ENCODE results near the gene CEP43. TPM values are rescaled to one million over a fixed set of nuclear protein-coding genes. Genes with fewer than 3 reads are reported as not detected.

CEP43 gene
- total RNA-seq, 4 donors from 2014 or later: 3.6 to 31.0 (median 14.3) TPM

DNA sequence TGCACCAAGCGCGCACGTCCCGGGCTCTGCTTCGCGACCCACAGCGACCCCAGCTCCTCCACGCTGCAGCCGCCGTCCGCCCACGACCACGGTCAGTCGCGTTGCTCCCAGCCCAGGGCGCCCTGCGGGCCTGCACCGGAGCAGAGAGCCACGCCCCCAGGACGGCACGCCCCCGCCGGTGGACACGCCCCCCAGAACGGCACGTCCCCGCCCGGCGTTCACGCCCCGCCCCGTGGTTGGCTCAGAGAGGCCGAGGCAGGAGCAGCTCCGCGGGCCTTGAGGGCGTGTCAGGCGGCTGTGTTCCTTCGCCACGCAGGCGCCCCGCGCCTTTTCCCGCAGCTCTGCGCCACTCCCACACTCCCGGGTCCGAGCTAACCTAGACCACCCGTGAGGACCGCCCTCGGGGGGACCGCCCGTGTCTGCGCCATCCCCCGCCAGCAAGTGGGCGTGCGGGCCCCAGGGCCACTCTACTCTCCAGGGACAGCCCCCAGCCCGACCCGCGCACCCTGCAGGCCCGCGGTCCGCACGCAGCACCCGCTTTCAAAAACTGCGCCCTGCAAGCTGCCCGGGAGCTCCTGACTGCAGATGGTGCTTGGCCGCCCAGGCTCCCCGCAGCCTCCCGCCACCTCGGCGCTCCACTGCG, 42.6 kb upstream of the CEP43 start, which contains the start of gene RNASET2:
Gene RNASET2 (minus strand): TSS at position 107 of the 643 bp plus-strand sequence. CDS start 368 bp downstream, outside the sequence.
- H3K9me3 ChIP-seq: no peaks in the 10 kb centered on the region
- H3K36me3 ChIP-seq: no peaks in the 10 kb centered on the region
- peak within 1 kb of the TSS; percentile 94 to 98 (median 97) for H3K27ac ChIP-seq
- 1% methylated on average over 33 of the region's 71 CpGs; no CpG with 5 or more reads in 1 of the 2 donors for WGBS, 2 donors (ENCODE audit: low coverage in 1 of 2)
- peak; percentile 100 for DNase-seq
- in situ Hi-C loops (cut with MboI; ENCODE audit: low pct_ligation_motif_present in 1 of 4, low pct_unique_long_range_greater_than_20kb in 1 of 4, low sequenced_read_pairs in 3 of 4) (no loop called here), intact Hi-C loops (cut with DNase I; ENCODE audit: low total_unique reads) (loop anchor here (10.0 kb wide), 1 partner anchor 172 kb away; no protein-coding TSS in a partner anchor)
- H3K4me1 ChIP-seq: peaks cover 4 to 43% (median 21%) of the 10 kb centered on the region in 4 donors
- TF ChIP-seq EP300 (IDR thresholded peaks at IDR 0.05; ENCODE audit: low read depth) (no peak), POLR2AphosphoS5 (IDR thresholded peaks at IDR 0.05) (peak; percentile 89 to 94 (median 94)), POLR2A (IDR thresholded peaks at IDR 0.05) (peak; percentile 92)
- TF ChIP-seq, protein P1, sequence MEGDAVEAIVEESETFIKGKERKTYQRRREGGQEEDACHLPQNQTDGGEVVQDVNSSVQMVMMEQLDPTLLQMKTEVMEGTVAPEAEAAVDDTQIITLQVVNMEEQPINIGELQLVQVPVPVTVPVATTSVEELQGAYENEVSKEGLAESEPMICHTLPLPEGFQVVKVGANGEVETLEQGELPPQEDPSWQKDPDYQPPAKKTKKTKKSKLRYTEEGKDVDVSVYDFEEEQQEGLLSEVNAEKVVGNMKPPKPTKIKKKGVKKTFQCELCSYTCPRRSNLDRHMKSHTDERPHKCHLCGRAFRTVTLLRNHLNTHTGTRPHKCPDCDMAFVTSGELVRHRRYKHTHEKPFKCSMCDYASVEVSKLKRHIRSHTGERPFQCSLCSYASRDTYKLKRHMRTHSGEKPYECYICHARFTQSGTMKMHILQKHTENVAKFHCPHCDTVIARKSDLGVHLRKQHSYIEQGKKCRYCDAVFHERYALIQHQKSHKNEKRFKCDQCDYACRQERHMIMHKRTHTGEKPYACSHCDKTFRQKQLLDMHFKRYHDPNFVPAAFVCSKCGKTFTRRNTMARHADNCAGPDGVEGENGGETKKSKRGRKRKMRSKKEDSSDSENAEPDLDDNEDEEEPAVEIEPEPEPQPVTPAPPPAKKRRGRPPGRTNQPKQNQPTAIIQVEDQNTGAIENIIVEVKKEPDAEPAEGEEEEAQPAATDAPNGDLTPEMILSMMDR (IDR thresholded peaks at IDR 0.05): no peak
- H3K27me3 ChIP-seq: no peaks in the 10 kb centered on the region
- peak within 1 kb of the TSS; percentile 58 to 92 (median 71) for H3K4me3 ChIP-seq

DNA sequence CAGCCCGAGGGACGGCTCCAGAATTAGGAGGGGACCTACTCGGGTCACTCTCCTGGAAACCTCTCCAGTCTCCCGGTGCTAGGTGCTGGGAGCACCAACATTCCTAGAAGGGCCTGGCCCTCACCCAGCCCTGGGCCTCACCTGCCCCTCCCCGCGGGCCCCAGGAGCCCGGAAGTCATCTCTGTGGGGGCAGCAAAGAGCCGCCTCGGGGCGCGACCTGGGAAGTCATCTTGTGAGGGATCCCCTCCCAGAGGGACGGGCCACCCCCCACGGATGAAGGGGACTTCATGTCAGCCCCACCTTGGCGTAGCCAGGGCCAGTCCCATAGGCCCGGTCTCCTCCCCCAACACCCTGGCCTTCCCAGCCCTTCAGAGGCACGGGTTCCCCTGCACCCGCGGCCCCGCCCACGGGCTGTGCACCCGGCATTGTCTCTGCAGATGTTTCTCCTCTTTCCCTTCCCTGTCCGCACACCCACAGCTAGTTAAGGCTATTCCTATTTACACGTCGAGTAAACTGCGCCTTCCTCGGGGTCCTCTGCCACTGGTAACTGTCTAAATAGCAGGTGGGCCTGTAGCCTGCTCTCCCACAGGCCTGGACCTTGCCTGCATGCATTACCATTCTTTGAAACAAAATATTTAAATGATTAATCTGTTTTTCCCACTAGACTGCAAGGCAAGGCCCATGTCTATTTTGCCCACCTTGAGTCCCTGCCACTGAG, 42.0 kb upstream of the CEP43 start:
- H3K4me1 ChIP-seq: peaks cover 4 to 39% (median 21%) of the 10 kb centered on the region in 4 donors
- WGBS, 2 donors (ENCODE audit: low coverage in 1 of 2): 7% methylated on average over 22 of the region's 26 CpGs; no CpG with 5 or more reads in 1 of the 2 donors
- in situ Hi-C loops (cut with MboI; ENCODE audit: low pct_ligation_motif_present in 1 of 4, low pct_unique_long_range_greater_than_20kb in 1 of 4, low sequenced_read_pairs in 3 of 4): no loop called here
- H3K9me3 ChIP-seq: no peaks in the 10 kb centered on the region
- H3K36me3 ChIP-seq: no peaks in the 10 kb centered on the region
- intact Hi-C loops (cut with DNase I; ENCODE audit: low total_unique reads): loop anchor here (10.0 kb wide), 1 partner anchor 172 kb away; no protein-coding TSS in a partner anchor
- H3K27ac ChIP-seq: peak overlapping the region; percentile 94 to 98 (median 97)
- no peaks in the 10 kb centered on the region for H3K27me3 ChIP-seq
- TF ChIP-seq POLR2AphosphoS5 (IDR thresholded peaks at IDR 0.05): peak in 1 of 3 donors; percentile 15
- no peak for TF ChIP-seq POLR2A (IDR thresholded peaks at IDR 0.05)
- DNase-seq: peak; percentile 79
- peak overlapping the region; percentile 58 to 92 (median 71) for H3K4me3 ChIP-seq

GRCh38 chr6:166957805-166958076, 41.5 kb upstream of the CEP43 start:
- whole genome bisulfite sequencing, 2 donors (ENCODE audit: low coverage in 1 of 2): 79 to 82% methylated on average over 4 to 5 of the region's 5 CpGs
- intact Hi-C loops (cut with DNase I; ENCODE audit: low total_unique reads): loop anchor here (10.0 kb wide), 1 partner anchor 173 kb away; no protein-coding TSS in a partner anchor

GRCh38 chr6:166958926-166959861, 40.0 kb upstream of the CEP43 start:
- no peaks in the 10 kb centered on the region for H3K9me3 ChIP-seq
- peak; percentile 54 for DNase-seq
- WGBS, 2 donors (ENCODE audit: low coverage in 1 of 2): 64 to 69% methylated on average over 9 to 13 of the region's 13 CpGs
- peak overlapping the region; percentile 94 to 98 (median 97) for H3K27ac ChIP-seq
- no peak overlapping the region for H3K4me3 ChIP-seq
- H3K27me3 ChIP-seq: no peaks in the 10 kb centered on the region
- intact Hi-C loops (cut with DNase I; ENCODE audit: low total_unique reads) (loop anchor here (10.0 kb wide), 1 partner anchor 174 kb away; no protein-coding TSS in a partner anchor), in situ Hi-C loops (cut with MboI; ENCODE audit: low pct_ligation_motif_present in 1 of 4, low pct_unique_long_range_greater_than_20kb in 1 of 4, low sequenced_read_pairs in 3 of 4) (no loop called here)
- TF ChIP-seq POLR2A (IDR thresholded peaks at IDR 0.05) (peak; percentile 46), POLR2AphosphoS5 (IDR thresholded peaks at IDR 0.05) (peak in 1 of 3 donors; percentile 23), EP300 (IDR thresholded peaks at IDR 0.05; ENCODE audit: low read depth) (no peak)
- H3K36me3 ChIP-seq: no peaks in the 10 kb centered on the region
- H3K4me1 ChIP-seq: peaks cover 4 to 38% (median 20%) of the 10 kb centered on the region in 4 donors

More at GRCh38 chr6:166957805-166958076, 41.5 kb upstream of the CEP43 start:
- no peak for DNase-seq
- Histone ChIP-seq H3K36me3 (no peaks in the 10 kb centered on the region), H3K27ac (peak overlapping the region; percentile 94 to 98 (median 97)), H3K4me3 (peak overlapping the region in 1 of 4 donors; percentile 92), H3K9me3 (no peaks in the 10 kb centered on the region), H3K27me3 (no peaks in the 10 kb centered on the region), H3K4me1 (peaks cover 4 to 39% (median 21%) of the 10 kb centered on the region in 4 donors)
- TF ChIP-seq POLR2A (IDR thresholded peaks at IDR 0.05): no peak
- TF ChIP-seq POLR2AphosphoS5 (IDR thresholded peaks at IDR 0.05): no peak
- no peak for TF ChIP-seq EP300 (IDR thresholded peaks at IDR 0.05; ENCODE audit: low read depth)
- in situ Hi-C loops (cut with MboI; ENCODE audit: low pct_ligation_motif_present in 1 of 4, low pct_unique_long_range_greater_than_20kb in 1 of 4, low sequenced_read_pairs in 3 of 4): no loop called here
